Hepatocyte (in vitro differentiated cells): ENCODE data around the gene KIRREL3.

Source experiments
- EZH2 ChIP-seq: fragments of 200-600 bp; sonication (generic); IDR thresholded peaks from 2 replicates; pipeline ENCODE4 v1.6.1; 2016; ENCODE audit warnings: antibody characterized with exemption, mild to moderate bottlenecking, borderline replicate concordance
- TF ChIP-seq, protein P1 (sequence below): fragments of 200-600 bp; sonication (generic); IDR thresholded peaks from 2 replicates; pipeline ENCODE4 v1.5.1; 2016; ENCODE audit warnings: antibody characterized with exemption, mild to moderate bottlenecking; ENCODE audit not compliant: poor library complexity

DNA sequence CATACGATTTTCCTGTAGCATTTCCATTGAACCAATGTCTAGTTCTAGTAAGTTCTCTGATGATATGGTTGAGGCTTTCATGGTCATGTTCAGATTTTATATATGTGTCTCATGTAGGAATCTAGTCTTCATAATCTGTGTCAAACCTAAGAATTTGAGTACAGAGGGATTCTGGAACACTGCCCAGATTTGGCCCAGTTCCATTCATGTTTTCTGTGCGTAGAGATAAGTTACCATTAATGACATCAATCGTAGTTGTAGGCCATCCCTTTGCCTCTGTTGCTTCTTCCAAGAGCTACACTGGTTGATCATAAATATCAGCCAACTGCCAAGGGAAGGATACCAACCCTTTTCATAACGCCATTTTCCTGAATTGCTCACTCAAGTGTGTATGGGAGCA, 621.8 kb downstream of the KIRREL3 start:
- no peak for TF ChIP-seq EZH2
- TF ChIP-seq, protein P1, sequence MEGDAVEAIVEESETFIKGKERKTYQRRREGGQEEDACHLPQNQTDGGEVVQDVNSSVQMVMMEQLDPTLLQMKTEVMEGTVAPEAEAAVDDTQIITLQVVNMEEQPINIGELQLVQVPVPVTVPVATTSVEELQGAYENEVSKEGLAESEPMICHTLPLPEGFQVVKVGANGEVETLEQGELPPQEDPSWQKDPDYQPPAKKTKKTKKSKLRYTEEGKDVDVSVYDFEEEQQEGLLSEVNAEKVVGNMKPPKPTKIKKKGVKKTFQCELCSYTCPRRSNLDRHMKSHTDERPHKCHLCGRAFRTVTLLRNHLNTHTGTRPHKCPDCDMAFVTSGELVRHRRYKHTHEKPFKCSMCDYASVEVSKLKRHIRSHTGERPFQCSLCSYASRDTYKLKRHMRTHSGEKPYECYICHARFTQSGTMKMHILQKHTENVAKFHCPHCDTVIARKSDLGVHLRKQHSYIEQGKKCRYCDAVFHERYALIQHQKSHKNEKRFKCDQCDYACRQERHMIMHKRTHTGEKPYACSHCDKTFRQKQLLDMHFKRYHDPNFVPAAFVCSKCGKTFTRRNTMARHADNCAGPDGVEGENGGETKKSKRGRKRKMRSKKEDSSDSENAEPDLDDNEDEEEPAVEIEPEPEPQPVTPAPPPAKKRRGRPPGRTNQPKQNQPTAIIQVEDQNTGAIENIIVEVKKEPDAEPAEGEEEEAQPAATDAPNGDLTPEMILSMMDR = no peak
